Epithelial cell of alveolus of lung (primary cell): ENCODE results near the gene OR4K5. TPM values are rescaled to one million over a fixed set of nuclear protein-coding genes. Genes with fewer than 3 reads are reported as not detected.

ENCODE experiments used
- total RNA-seq: library from RNA; depleted of rRNA; stranded (reverse); fragments of >200 nt; gene quantifications from 2 replicates; pipeline ENCODE4 v1.2.1, GENCODE V29; 2015

OR4K5 gene
- total RNA-seq, result not detected in 2 replicates

GRCh38 chr14:19920021-19920657 is at the start of gene OR4K5:
TSS of gene OR4K5 (plus strand) at chr14:19920607. CDS start at chr14:19920607, 0 bp downstream.

GRCh38 chr14:19874842-19875241 is 45.6 kb upstream of the OR4K5 start, which contains the start of gene OR4K2:
TSS of gene OR4K2 (plus strand) at chr14:19875142. CDS start at chr14:19876268, 1,126 bp downstream.

GRCh38 chr14:19930617-19931016 is 10.2 kb downstream of the OR4K5 start, which contains the start of gene OR4K1:
TSS of gene OR4K1 (plus strand) at chr14:19930917. CDS start at chr14:19935667, 4,750 bp downstream.

Other genes with a start within 250 kb of the OR4K5 start
- gene OR11H2, start 206.7 kb upstream of the OR4K5 start, total RNA-seq, result not detected in 2 replicates
- not detected in 2 replicates for gene OR4Q3, start 177.0 kb upstream of the OR4K5 start, total RNA-seq
- gene OR4M1, start 147.1 kb upstream of the OR4K5 start, total RNA-seq, result not detected in 2 replicates
- not detected in 2 replicates for gene OR4N2, start 116.8 kb upstream of the OR4K5 start, total RNA-seq
- not detected in 2 replicates for gene OR4K2, start 45.5 kb upstream of the OR4K5 start, total RNA-seq
- gene OR4K1, start 10.3 kb downstream of the OR4K5 start, total RNA-seq, result not detected in 2 replicates
- gene OR4K15, start 55.0 kb downstream of the OR4K5 start, total RNA-seq, result not detected in 2 replicates
- gene OR4Q2, start 81.6 kb downstream of the OR4K5 start, total RNA-seq, result not detected in 2 replicates
- not detected in 2 replicates for gene OR4K14, start 98.7 kb downstream of the OR4K5 start, total RNA-seq
- not detected in 2 replicates for gene OR4K13, start 115.4 kb downstream of the OR4K5 start, total RNA-seq
- gene OR4L1, start 139.4 kb downstream of the OR4K5 start, total RNA-seq, result not detected in 2 replicates
- not detected in 2 replicates for gene OR4K17, start 190.1 kb downstream of the OR4K5 start, total RNA-seq
- not detected in 2 replicates for gene OR4N5, start 218.2 kb downstream of the OR4K5 start, total RNA-seq